Stimulated activated CD8-positive, alpha-beta memory T cell treated with anti-CD3 and anti-CD28 coated beads, Interleukin-7, amount 100 ng/mL, for 48 hours (primary cell): Measurements from ENCODE around the gene RPL35A.
"Not testable (repeated sequence)": the region's sequence is repeated elsewhere in the genome, so short reads cannot be mapped to it uniquely, and the experiment has no call there.

Source experiments
- DNase-seq, 2 donors: peaks; one replicate each; pipeline ENCODE4 v3.0.0-alpha.2; 2020; ENCODE audit warnings: low read depth in 1 of 2; ENCODE audit errors: extremely low read depth in 1 of 2

The RPL35A gene

GRCh38 chr3:197949778-197950676, at the start of gene RPL35A:
TSS of gene RPL35A (plus strand) at chr3:197950190. CDS start at chr3:197950968, 778 bp downstream.
- DNase-seq = peak; percentile 54 to 77

GRCh38 chr3:197901626-197902025, 48.4 kb upstream of the RPL35A start:
- no peak for DNase-seq

GRCh38 chr3:197906023-197906849, 43.8 kb upstream of the RPL35A start:
- DNase-seq = peak; percentile 70 to 84

GRCh38 chr3:197906850-197907187, 43.2 kb upstream of the RPL35A start:
- no peak for DNase-seq

- DNase-seq = no peak
Observed at GRCh38 chr3:197907196-197907595, 42.8 kb upstream of the RPL35A start.

GRCh38 chr3:197908550-197908949, 41.4 kb upstream of the RPL35A start:
- not testable (repeated sequence) for DNase-seq

- no peak for DNase-seq
Observed at GRCh38 chr3:197908957-197909701, 40.9 kb upstream of the RPL35A start.

GRCh38 chr3:197912741-197913476, 37.1 kb upstream of the RPL35A start:
- no peak for DNase-seq

GRCh38 chr3:197913641-197914380, 36.2 kb upstream of the RPL35A start:
- no peak for DNase-seq

- DNase-seq = not testable (repeated sequence)
Observed at GRCh38 chr3:197921429-197922275, 28.3 kb upstream of the RPL35A start.

- DNase-seq = no peak
Observed at GRCh38 chr3:197926418-197926817, 23.6 kb upstream of the RPL35A start.

GRCh38 chr3:197927578-197927977, 22.4 kb upstream of the RPL35A start:
- not testable (repeated sequence) for DNase-seq

GRCh38 chr3:197936819-197937384, 13.1 kb upstream of the RPL35A start:
- DNase-seq = no peak

- no peak for DNase-seq
Observed at GRCh38 chr3:197940745-197941384, 9.1 kb upstream of the RPL35A start.

GRCh38 chr3:197942956-197943556, 6.9 kb upstream of the RPL35A start:
- no peak for DNase-seq

- no peak for DNase-seq
Observed at GRCh38 chr3:197949191-197949777, 706 bp upstream of the RPL35A start.

GRCh38 chr3:197950677-197951061, 679 bp downstream of the RPL35A start:
- DNase-seq = no peak
